Liver (tissue), 9 donors: Measurements from ENCODE around the gene AKT3. TPM values are rescaled to one million over a fixed set of nuclear protein-coding genes. Genes with fewer than 3 reads are reported as not detected.
A peak's percentile ranks its signal among the peaks of the same experiment; 100 is the strongest.

Experiments
- DNase-seq: peaks from one replicate; pipeline ENCODE4 v3.0.0-alpha.2; 2017; ENCODE audit warnings: low spot score
- H3K27ac ChIP-seq, 2 donors: one replicate each; pipeline ENCODE4 v1.7.0; 2013; ENCODE audit warnings: inconsistent platforms in 2 of 2, low read length in 2 of 2, control low read depth in 1 of 2, low read depth in 1 of 2, mild to moderate bottlenecking in 1 of 2
- H3K27me3 ChIP-seq, 4 donors: one replicate each; pipeline versions ENCODE4 v1.6.1 to v1.7.0; 2013; ENCODE audit warnings: low read length in 3 of 4, inconsistent platforms in 1 of 4, mild to moderate bottlenecking in 1 of 4, moderate library complexity in 1 of 4; ENCODE audit not compliant: control insufficient read depth in 4 of 4, insufficient read depth in 4 of 4
- H3K36me3 ChIP-seq, 4 donors: one replicate each; pipeline versions ENCODE4 v1.6.1 to v1.7.0; 2013; ENCODE audit warnings: low read length in 3 of 4, mild to moderate bottlenecking in 3 of 4, low read depth in 1 of 4, moderate library complexity in 1 of 4; ENCODE audit not compliant: control insufficient read depth in 4 of 4, insufficient read depth in 3 of 4
- H3K4me1 ChIP-seq, 4 donors: one replicate each; pipeline versions ENCODE4 v1.6.1 to v1.7.0; 2013; ENCODE audit warnings: low read length in 3 of 4, mild to moderate bottlenecking in 3 of 4, moderate library complexity in 1 of 4; ENCODE audit not compliant: control insufficient read depth in 4 of 4, insufficient read depth in 4 of 4
- H3K4me3 ChIP-seq, 3 donors: one replicate each; pipeline versions ENCODE4 v1.6.1 to v1.7.0; 2013; ENCODE audit warnings: low read length in 3 of 3, control low read depth in 1 of 3, low read depth in 1 of 3, mild to moderate bottlenecking in 1 of 3
- H3K9ac ChIP-seq, 2 donors: one replicate each; pipeline ENCODE4 v1.7.0; 2013; ENCODE audit warnings: low read length in 2 of 2, mild to moderate bottlenecking in 2 of 2, moderate library complexity in 2 of 2, control low read depth in 1 of 2, low read depth in 1 of 2
- H3K9me3 ChIP-seq, 4 donors: one replicate each; pipeline versions ENCODE4 v1.6.1 to v1.7.0; 2013; ENCODE audit warnings: low read length in 3 of 4; ENCODE audit not compliant: control insufficient read depth in 4 of 4
- ATF3 ChIP-seq: IDR thresholded peaks from 2 replicates; pipeline ENCODE4 v1.6.1; 2016; ENCODE audit warnings: antibody characterized with exemption
- EGR1 ChIP-seq, 2 donors: IDR thresholded peaks; 2 replicates each; pipeline ENCODE4 v1.6.1; 2016 to 2018; ENCODE audit warnings: antibody characterized with exemption in 2 of 2, low read depth in 2 of 2
- FOXA1 ChIP-seq: IDR thresholded peaks from 2 replicates; pipeline ENCODE4 v1.6.1; 2016; ENCODE audit warnings: antibody characterized with exemption
- FOXA2 ChIP-seq: IDR thresholded peaks from 2 replicates; pipeline ENCODE4 v1.6.1; 2016; ENCODE audit warnings: antibody characterized with exemption
- HNF4A ChIP-seq, 2 donors: conservative IDR thresholded peaks; 2 replicates each; pipeline ENCODE4 v1.6.1; 2016; ENCODE audit warnings: antibody characterized with exemption in 2 of 2, mild to moderate bottlenecking in 2 of 2
- HNF4G ChIP-seq: IDR thresholded peaks from 2 replicates; pipeline ENCODE4 v1.6.1; 2016; ENCODE audit warnings: antibody characterized with exemption
- JUND ChIP-seq, 2 donors: IDR thresholded peaks; 2 replicates each; pipeline ENCODE4 v1.6.1; 2016; ENCODE audit warnings: antibody characterized with exemption in 2 of 2
- NR2F2 ChIP-seq: IDR thresholded peaks from 2 replicates; pipeline ENCODE4 v1.6.1; 2016; ENCODE audit warnings: antibody characterized with exemption
- RAD21 ChIP-seq, 2 donors: IDR thresholded peaks; 2 replicates each; pipeline ENCODE4 v1.6.1; 2016; ENCODE audit warnings: antibody characterized with exemption in 2 of 2, mild to moderate bottlenecking in 2 of 2
- SP1 ChIP-seq: IDR thresholded peaks from 2 replicates; pipeline ENCODE4 v1.6.1; 2018; ENCODE audit warnings: antibody characterized with exemption, mild to moderate bottlenecking
- YY1 ChIP-seq: IDR thresholded peaks from 2 replicates; pipeline ENCODE4 v1.6.1; 2016; ENCODE audit warnings: antibody characterized with exemption, mild to moderate bottlenecking
- ZBTB33 ChIP-seq: IDR thresholded peaks from 2 replicates; pipeline ENCODE4 v1.6.1; 2016; ENCODE audit warnings: antibody characterized with exemption
- polyA plus RNA-seq, 2 donors: library from polyadenylated mRNA; stranded (reverse) in 1 of 2; unstranded in 1 of 2; fragments of 200-250 nt in 1 of 2; fragments of >200 nt in 1 of 2; fragmentation: Nextera tagmentation in 1 of 2; extraction: Ambion mirVana in 1 of 2; gene quantifications; one replicate each; pipeline versions ENCODE4 v1.2.1 to v1.2.3, GENCODE V29; 2013 to 2015
- total RNA-seq, 2 donors: library from RNA; depleted of rRNA; stranded (reverse); fragments of >200 nt; gene quantifications; one replicate each; pipeline ENCODE4 v1.2.3, GENCODE V29; 2014
- TF ChIP-seq, protein P1 (sequence below): IDR thresholded peaks from 2 replicates; pipeline ENCODE4 v1.6.1; 2016; ENCODE audit warnings: antibody characterized with exemption, mild to moderate bottlenecking
- donor health status: healthy.
- donor health status: healthy.
- donor health status: healthy.
- donor health status: healthy.
- donor health status: healthy.

AKT3 gene
- total and polyA plus RNA-seq, 4 donors: 1.7 to 7.6 (median 2.8) TPM

- TF ChIP-seq, protein P1, sequence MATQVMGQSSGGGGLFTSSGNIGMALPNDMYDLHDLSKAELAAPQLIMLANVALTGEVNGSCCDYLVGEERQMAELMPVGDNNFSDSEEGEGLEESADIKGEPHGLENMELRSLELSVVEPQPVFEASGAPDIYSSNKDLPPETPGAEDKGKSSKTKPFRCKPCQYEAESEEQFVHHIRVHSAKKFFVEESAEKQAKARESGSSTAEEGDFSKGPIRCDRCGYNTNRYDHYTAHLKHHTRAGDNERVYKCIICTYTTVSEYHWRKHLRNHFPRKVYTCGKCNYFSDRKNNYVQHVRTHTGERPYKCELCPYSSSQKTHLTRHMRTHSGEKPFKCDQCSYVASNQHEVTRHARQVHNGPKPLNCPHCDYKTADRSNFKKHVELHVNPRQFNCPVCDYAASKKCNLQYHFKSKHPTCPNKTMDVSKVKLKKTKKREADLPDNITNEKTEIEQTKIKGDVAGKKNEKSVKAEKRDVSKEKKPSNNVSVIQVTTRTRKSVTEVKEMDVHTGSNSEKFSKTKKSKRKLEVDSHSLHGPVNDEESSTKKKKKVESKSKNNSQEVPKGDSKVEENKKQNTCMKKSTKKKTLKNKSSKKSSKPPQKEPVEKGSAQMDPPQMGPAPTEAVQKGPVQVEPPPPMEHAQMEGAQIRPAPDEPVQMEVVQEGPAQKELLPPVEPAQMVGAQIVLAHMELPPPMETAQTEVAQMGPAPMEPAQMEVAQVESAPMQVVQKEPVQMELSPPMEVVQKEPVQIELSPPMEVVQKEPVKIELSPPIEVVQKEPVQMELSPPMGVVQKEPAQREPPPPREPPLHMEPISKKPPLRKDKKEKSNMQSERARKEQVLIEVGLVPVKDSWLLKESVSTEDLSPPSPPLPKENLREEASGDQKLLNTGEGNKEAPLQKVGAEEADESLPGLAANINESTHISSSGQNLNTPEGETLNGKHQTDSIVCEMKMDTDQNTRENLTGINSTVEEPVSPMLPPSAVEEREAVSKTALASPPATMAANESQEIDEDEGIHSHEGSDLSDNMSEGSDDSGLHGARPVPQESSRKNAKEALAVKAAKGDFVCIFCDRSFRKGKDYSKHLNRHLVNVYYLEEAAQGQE: no peak
- TF ChIP-seq ATF3 (no peak), FOXA2 (no peak)
Observed at GRCh38 chr1:243748706-243749283, 101.2 kb downstream of the AKT3 start (continued).

GRCh38 chr1:243748227-243748626, 101.8 kb downstream of the AKT3 start:
- Histone ChIP-seq H3K9ac (peak overlapping the region in 1 of 2 donors; percentile 21), H3K9me3 (no peaks in the 10 kb centered on the region), H3K27me3 (no peaks in the 10 kb centered on the region), H3K36me3 (no peaks in the 10 kb centered on the region), H3K27ac (no peak overlapping the region), H3K4me3 (no peak overlapping the region), H3K4me1 (peaks cover 0 to 6% (median 0%) of the 10 kb centered on the region in 4 donors)
- DNase-seq: no peak
- TF ChIP-seq NR2F2: no peak
- no peak for TF ChIP-seq ZBTB33
- no peak for TF ChIP-seq YY1
- TF ChIP-seq HNF4A (conservative IDR thresholded peaks at IDR 0.05): no peak
- no peak for TF ChIP-seq HNF4G
- TF ChIP-seq JUND (IDR thresholded peaks at IDR 0.05): no peak
- TF ChIP-seq EGR1 (IDR thresholded peaks at IDR 0.05; ENCODE audit: low read depth in 2 of 2): no peak
- TF ChIP-seq, protein P1: no peak
- no peak for TF ChIP-seq FOXA2
- TF ChIP-seq ATF3: no peak
- no peak for TF ChIP-seq RAD21 (IDR thresholded peaks at IDR 0.05)
- TF ChIP-seq FOXA1: no peak
- no peak for TF ChIP-seq SP1
